DOHH2 (cell line): Measurements from ENCODE around the gene PRMT3.

ENCODE experiments used
- CTCF ChIP-seq: fragments of 200-600 bp; sonication (generic); IDR thresholded peaks from one replicate; pipeline ENCODE4 v1.5.1; 2014; ENCODE audit warnings: antibody characterized with exemption, mild to moderate bottlenecking, low read depth, low read length; ENCODE audit not compliant: poor library complexity, severe bottlenecking
- EZH2phosphoT487 ChIP-seq: fragments of 200-600 bp; sonication (generic); IDR thresholded peaks from 2 replicates; pipeline ENCODE4 v1.6.1; 2017; ENCODE audit warnings: borderline replicate concordance, mild to moderate bottlenecking, antibody characterized with exemption, low read length, moderate library complexity, mixed read lengths

- TF ChIP-seq CTCF (no peak), EZH2phosphoT487 (no peak)
Observed at GRCh38 chr11:20444535-20444934, 57.0 kb downstream of the PRMT3 start.
